ENCODE results near the gene GZMM.
"Not testable (repeated sequence)": the region's sequence is repeated elsewhere in the genome, so short reads cannot be mapped to it uniquely, and the experiment has no call there.

Gene GZMM

GRCh38 chr19:580274-580835, 36.5 kb downstream of the GZMM start:
- no peak for DNase-seq

GRCh38 chr19:581399-582111, 37.7 kb downstream of the GZMM start:
- DNase-seq, result no peak

GRCh38 chr19:582497-583197, 38.8 kb downstream of the GZMM start:
- DNase-seq, result no peak

GRCh38 chr19:583198-583967, 39.5 kb downstream of the GZMM start:
- no peak for DNase-seq

- DNase-seq, result no peak
These were observed 40.1 kb downstream of the GZMM start for GRCh38 chr19:583968-584239.

GRCh38 chr19:584240-585001, 40.6 kb downstream of the GZMM start:
- peak in 38 of 56 donors; percentile 12 to 81 (median 42) for DNase-seq

GRCh38 chr19:585146-585545, 41.3 kb downstream of the GZMM start:
- DNase-seq, result not testable (repeated sequence)

GRCh38 chr19:585551-586110, 41.8 kb downstream of the GZMM start:
- DNase-seq, result no peak

GRCh38 chr19:588093-588740, 44.4 kb downstream of the GZMM start:
- DNase-seq, result peak; percentile 46 to 95 (median 82)

GRCh38 chr19:588741-589692, 45.2 kb downstream of the GZMM start:
- peak in 13 of 56 donors; percentile 40 to 70 (median 56) for DNase-seq

GRCh38 chr19:589693-590395, 46.0 kb downstream of the GZMM start, which contains the start of gene HCN2:
Gene HCN2, plus strand, starts transcription at chr19:589881. Its CDS starts 65 bp downstream, at chr19:589946.
- DNase-seq, result peak in 1 of 56 donors; percentile 39

GRCh38 chr19:590396-590745, 46.5 kb downstream of the GZMM start:
- no peak for DNase-seq

GRCh38 chr19:590750-591098, 46.9 kb downstream of the GZMM start:
- DNase-seq, result peak in 1 of 56 donors; percentile 9

GRCh38 chr19:591099-591958, 47.5 kb downstream of the GZMM start:
- DNase-seq, result peak in 8 of 56 donors; percentile 16 to 46 (median 28)

GRCh38 chr19:592101-592500, 48.2 kb downstream of the GZMM start:
- DNase-seq, result no peak

GRCh38 chr19:593055-593454, 49.2 kb downstream of the GZMM start:
- no peak for DNase-seq

GRCh38 chr19:593505-593904, 49.7 kb downstream of the GZMM start:
- DNase-seq, result no peak

Data from amygdala (tissue), 56 donors.